Stomach (tissue), 4 donors: ENCODE data around the gene VAV3.

Source experiments
- CTCF ChIP-seq, 7 experiments: fragments of 450-650 bp in 4 of 7; fragments of 200-600 bp in 3 of 7; sonication (generic) in 3 of 7; IDR thresholded peaks; one replicate each; pipeline ENCODE4 v1.5.1; 2016 to 2019; ENCODE audit warnings: antibody characterized with exemption in 7 of 7, control low read depth in 2 of 7, mild to moderate bottlenecking in 1 of 7
- EP300 ChIP-seq: sonication (generic); formaldehyde crosslinking; IDR thresholded peaks from one replicate; pipeline ENCODE4 v1.6.1; 2017; ENCODE audit warnings: antibody characterized with exemption
- POLR2A ChIP-seq, 4 donors: fragments of 450-650 bp; IDR thresholded peaks; one replicate each; pipeline ENCODE4 v1.6.1; 2016; ENCODE audit warnings: antibody characterized with exemption in 4 of 4, control low read depth in 2 of 4, mild to moderate bottlenecking in 1 of 4, moderate library complexity in 1 of 4
- POLR2AphosphoS5 ChIP-seq, 3 donors: sonication (generic); formaldehyde crosslinking; IDR thresholded peaks; one replicate each; pipeline ENCODE4 v1.6.1; 2016; ENCODE audit warnings: antibody characterized with exemption in 3 of 3

- TF ChIP-seq CTCF (IDR thresholded peaks at IDR 0.05), result no peak
- TF ChIP-seq POLR2A (IDR thresholded peaks at IDR 0.05), result no peak
- no peak for TF ChIP-seq POLR2AphosphoS5 (IDR thresholded peaks at IDR 0.05)
- no peak for TF ChIP-seq EP300
Measured at GRCh38 chr1:107802654-107803053, 162.3 kb downstream of the VAV3 start.
